Upper lobe of left lung (tissue), 4 donors: ENCODE data around the gene ALPK1.

Experiments used
- CTCF ChIP-seq, 6 experiments: fragments of 450-650 bp in 4 of 6; fragments of 200-600 bp in 2 of 6; sonication (generic) in 2 of 6; IDR thresholded peaks; one replicate each; pipeline ENCODE4 v1.5.1; 2016 to 2019; ENCODE audit warnings: antibody characterized with exemption in 6 of 6
- POLR2A ChIP-seq, 4 donors: fragments of 450-650 bp; IDR thresholded peaks; one replicate each; pipeline ENCODE4 v1.5.1; 2016 to 2017; ENCODE audit warnings: antibody characterized with exemption in 4 of 4, mild to moderate bottlenecking in 2 of 4

GRCh38 chr4:112421911-112422310 is 124.7 kb downstream of the ALPK1 start:
- no peak for TF ChIP-seq CTCF (IDR thresholded peaks at IDR 0.05)
- no peak for TF ChIP-seq POLR2A (IDR thresholded peaks at IDR 0.05)
